ENCODE results near the gene NTRK2.

Gene NTRK2

DNA sequence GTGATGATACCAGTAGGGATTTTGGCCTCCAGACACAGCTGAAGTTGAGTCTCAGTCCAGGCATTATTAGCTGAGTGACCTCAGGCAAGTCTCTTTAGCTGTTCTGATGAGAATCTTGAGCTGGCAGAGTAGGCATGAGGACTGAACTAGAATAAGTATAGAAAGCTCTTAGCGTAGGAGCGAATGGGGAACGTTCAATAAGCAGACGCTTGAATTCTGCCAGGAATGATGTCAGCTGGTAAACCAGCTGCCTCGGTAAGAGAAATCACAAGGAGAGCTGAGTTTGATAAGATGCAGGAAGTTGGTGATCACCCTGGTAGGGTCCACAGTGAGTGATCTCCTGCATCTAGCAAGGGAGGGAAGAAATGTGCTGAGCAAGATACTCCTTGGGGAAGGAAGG, 280.4 kb downstream of the NTRK2 start:
- no peak for DNase-seq

DNA sequence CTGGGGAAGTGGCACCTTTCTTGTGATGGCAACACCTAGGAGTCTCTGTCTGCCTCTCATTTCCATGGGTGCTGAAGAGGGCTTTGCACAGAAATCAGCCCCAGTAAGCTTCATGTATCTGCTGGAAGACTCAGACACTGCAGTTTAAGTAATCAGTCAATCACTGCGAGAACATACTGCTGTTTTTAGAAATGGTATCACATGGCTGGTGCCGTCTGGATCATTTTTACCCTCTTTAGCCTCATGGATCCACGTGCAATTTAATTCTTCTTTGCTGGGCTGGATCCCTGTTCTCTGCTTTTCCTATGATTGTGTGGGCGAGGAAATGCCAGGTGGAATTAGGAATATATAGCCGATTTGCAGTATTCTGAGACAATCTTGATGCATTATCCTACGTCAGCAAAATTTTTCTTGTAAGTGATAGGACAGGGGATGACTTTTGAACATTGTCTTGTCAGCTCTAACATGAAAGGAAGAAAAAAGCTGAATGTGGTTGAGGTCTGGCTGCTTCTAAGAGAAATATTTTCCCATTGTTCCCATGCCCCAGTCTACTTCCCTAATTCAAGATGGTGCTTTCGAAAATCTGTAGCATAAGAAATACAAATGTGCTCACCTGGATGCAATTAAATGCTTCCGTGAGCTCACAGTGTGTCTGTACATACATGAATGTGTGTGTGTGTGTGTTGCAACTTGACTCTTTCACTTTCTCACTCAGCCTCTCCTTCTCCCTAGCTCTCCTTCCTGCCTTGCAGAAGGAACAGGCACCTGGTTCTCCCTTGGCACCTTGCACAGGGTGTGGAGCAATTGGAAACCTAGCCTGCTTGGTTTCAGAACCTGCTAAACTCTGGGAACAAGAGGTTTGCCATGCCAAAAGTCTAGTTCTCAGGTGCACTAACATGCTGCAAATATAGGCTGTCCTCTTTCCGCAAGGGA, 281.6 kb downstream of the NTRK2 start:
- DNase-seq = no peak

DNA sequence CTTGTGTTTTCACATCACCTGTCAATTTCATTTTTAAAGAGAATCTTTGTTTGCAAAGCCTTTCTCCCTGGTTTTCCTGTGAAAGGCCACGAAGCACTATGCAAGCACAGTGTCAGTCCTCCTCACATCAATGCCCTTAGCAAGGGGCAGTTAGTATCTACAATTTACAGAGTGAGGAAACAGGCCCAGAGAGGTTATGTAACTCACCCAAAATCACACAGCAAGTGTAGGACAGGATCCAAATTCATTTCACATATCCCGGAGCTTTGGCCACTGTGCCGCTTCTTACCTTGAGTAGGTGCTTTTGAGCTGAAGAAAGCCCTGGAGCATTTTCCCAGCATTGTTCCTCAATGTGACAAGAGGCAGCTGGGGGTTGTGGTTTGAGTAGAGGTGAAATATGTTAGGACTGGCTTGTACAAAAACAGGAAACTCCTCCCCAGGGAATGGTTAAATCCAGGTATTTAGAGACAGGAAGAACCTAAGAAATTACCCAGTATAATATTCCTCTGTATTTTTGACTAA, 283.8 kb downstream of the NTRK2 start:
- no peak for DNase-seq

DNA sequence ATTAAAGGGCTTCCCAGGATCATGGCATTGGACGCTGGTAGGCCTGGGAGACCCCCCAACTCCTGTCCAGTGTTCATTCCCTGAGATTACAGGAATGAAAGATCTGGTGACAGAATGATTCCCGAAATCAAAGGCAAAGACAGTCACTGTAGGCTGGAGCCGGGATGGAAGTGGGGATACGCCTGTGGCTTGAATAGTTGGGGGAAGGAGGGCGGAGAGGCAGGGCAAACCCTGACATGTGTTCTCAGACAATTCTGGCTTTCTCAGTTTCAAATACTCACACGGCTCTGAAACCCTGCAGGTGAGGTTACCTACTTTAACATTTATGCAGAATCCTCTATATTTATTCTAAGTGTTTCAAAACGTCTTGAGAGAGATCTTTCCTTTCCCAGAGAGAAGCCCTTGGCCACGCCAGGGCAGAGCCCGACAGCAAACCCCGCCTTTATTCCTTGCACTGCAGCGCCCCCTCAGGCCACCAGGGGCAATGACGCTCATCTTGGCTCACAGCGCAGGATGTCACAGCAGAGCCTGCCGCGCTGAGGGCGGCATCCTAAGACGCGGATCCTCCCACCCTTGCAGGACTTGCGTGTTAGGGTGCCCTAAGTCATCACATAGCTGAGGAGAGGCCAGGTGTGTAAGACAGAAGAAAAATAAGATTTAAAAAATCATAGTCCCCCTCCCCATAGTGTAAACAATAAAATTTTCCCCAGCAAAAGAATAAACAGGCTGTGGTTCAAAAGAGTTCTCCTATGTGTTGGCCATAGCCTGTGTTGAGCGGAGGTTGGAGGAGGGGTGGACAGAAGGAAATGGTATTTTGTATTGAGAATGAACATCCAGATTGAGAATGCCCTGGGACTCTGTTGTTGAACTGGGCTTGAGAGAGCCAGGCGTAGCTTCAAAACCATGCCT, 284.5 kb downstream of the NTRK2 start:
- DNase-seq = no peak

DNA sequence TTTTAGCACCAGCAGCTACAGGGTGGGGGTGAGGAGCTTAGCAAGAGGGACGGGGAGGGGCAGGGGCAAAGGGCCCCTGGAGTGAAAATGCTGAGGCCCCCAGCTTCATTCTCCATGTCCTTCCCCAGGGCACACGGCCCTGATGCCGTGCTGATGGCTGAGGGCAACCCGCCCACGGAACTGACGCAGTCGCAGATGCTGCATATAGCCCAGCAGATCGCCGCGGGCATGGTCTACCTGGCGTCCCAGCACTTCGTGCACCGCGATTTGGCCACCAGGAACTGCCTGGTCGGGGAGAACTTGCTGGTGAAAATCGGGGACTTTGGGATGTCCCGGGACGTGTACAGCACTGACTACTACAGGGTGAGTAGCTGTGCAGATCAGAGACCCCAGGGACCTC, 285.6 kb downstream of the NTRK2 start:
- no peak for DNase-seq

DNA sequence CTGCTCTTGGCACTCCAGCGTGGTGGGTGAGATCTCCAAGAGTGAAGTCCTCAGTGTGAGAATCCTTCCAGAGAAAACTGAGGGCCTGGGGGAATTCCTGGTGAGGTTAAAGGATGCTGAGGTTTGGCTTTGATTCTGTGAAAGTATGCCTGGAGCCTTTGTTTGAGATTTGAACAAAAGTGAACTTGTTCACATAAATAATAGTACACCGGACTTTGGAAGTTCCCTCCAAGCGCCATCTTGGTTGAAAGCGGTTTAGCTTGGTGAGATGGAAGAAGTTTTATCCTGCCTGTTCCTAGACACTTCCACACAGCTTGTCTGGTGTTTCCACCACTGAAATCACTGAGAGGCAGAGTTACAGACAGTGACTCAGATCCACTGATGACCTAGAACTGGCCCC, 286.4 kb downstream of the NTRK2 start:
- DNase-seq = no peak

DNA sequence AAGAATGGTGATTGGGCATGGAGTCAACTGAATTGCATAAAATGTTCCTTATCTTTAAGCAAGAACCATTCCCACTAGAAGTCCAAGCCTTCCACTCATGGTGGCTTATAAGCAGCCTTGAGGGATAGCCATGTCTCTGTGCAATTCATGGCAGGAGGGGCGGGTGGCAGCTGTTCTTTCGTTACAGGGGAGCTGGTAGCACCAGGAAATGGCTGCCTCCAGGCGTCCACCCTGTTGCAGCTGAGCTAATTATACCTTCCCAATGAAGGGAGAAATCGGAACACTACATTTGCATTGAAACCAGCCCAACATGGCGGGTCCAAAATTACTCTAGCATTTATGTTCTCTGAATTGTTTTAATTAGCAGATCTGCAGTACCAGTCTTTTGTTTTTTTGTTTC, 289.8 kb downstream of the NTRK2 start:
- DNase-seq = no peak

DNA sequence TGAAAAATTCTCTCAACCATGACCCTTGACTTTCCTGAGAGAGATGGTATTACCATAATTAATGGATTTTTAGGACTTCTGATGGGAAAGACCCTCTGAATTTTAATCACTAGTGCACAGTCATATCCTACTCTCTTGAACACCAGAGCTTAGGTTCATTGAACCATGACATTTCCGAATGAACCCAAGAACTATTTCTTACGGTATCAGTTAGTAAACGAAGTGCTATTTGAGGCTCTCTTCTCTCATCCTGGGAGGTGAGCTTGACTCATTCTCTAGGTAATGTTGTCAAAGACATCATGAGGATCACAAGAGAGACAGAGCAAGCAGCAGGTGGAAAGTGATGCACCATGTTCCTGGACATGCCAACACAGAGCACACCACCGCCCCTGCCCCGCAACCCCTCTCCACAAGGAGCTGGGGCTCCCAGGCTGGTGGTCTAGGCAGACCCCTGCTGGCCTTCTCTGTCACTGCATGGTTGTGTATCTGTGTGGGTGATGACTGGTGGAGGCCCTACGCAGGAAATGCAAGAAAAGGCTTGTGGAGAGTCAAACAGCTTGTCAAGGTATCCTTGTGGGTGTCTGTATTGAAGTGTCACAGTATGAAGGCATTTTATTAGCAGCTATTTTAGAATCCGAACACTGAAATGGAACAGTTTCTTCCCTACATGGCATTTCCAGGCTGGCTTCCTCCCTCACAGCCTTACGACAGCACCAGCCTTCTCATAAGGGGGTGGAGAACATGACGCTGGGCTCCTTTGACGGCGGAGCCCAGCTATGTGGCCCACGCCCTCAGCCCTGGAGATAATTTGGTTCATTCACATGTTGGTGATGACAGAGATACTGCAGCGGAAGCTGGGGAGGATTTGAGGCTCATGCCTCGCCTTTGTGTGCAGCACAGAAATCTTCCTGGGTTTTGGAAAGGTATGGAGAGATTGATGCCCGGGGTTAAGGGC, 297.6 kb downstream of the NTRK2 start:
- no peak for DNase-seq

DNA sequence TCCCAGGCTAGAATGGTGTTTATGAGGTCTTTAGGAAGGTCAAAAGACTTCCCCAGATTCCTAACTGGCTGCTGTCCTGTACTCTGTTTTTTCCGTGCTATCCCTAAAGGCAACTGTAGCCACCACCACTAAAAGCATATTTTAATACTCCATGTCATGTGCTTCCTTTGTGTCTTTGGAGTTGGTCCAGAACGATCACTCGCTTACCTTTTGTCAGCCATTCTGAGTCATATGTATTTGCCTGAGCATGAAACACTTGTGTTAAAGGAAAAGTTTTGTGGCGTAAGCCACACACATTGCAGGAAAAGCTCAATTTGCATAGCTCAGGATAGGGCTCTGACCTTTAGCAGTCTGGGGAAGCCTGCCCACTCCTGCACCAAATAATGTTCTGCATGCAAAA, 299.6 kb downstream of the NTRK2 start:
- DNase-seq = no peak

DNA sequence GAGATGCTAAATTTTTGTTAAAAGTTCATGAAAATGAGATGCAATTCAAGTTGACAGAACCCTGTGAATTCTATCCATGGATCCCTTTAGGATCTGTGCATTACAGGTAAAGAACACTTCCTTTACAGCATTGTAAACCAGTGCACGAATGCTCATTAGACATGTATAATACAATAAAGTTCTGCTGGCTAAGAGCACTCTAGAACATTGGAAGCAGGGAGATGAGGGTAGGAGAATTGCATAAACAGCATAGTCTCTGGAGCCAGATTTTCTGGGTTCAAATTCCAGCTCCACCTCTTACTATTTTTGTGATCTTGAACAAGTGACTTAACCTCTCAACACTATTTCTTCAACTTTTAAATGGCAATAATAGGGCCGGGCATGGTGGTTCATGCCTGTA, 300.2 kb downstream of the NTRK2 start:
- no peak for DNase-seq

DNA sequence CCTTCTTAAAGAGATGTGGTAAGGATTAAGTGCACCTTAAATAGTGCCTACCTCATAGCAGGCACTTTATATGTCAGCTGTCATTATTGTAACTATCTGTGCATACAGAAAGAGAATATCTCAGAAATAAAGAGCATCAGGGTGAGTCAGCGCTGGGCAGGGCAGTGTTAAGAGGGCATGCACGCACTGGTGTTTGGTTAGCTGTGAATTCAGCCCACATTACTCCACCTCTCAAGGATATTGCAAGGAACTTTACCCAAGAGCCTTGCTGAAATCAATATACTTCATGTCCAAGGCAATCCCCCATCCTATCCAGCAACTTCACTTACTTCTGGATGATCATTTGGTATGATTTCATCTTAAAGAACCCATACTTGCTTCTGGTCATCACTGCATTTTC, 300.9 kb downstream of the NTRK2 start:
- DNase-seq = no peak

DNA sequence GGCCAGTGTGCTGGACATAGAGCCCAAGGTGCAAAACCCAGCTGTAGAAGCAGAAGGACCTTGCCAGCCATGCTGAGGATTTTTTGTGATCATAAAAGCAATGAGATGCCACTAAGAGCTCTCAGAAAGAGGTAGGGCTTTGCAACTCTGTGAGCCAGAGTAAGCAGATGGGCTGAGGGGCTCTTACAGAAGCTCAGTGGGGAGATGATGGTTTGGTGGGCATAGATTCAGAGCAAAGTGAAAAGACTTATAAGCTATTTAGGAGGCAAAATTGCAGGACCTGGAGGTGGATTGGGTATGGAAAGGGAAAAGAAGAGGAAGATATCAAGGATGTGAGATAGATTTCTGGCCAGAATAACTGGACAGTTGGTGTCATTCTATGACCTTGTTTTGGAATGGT, 302.0 kb downstream of the NTRK2 start:
- no peak for DNase-seq

DNA sequence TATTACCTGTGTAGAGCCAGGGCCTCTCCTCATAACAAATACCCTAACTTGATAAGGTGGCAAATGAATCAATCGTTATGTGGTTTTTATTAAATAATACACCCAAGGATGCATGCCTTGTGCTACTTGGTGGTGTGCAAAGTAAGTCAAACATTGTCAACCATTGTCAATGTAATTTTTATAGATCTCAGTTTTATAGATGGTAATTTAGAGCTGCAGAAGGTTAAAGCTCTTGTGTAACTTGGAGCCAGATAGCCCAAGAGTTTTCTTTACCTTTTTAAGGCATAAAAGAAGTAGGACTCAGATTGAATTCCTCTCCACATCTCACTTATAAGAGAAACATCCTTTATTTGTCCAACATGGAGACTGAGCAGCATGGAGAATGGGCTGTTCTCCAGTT, 304.7 kb downstream of the NTRK2 start:
- no peak for DNase-seq

DNA sequence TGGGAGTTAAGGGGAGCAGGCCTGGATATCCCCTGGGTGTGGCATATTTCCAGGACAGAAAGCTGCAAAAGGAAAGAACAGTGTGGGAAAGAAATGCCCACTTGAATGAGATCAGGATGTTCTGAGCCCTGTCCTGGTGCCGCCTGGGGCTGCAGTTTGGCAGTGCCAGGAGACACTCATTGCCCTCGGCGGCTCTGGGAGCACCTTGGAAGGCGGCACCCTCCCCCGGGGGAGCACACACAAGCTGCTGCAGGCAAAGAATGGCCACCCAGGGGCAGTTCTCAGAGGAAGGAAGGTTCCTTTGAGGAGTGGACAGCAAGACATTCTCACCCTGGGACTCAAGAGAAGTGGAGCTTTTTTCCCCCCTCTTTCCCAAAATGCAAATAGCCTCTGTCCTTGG, 305.3 kb downstream of the NTRK2 start:
- DNase-seq = no peak

DNA sequence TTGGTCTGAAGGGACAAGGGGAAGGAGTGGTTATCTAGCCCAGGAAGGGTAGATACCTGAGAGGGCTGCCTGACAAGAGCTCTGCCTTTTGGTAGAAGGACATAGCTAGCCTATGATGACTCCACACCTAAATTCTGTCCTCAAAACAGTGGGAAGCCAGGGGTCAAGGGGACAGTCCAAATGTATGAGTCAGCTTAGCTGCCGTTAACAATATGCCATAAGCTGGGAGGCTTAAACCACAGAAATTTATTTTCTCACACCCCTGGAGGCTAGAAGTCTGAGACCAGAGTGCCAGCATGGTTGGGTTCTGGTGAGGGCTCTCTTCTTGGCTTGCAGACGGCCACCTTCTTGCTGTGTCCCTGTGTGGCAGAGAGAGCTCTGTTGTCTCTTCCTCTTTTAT, 306.4 kb downstream of the NTRK2 start:
- DNase-seq = no peak

DNA sequence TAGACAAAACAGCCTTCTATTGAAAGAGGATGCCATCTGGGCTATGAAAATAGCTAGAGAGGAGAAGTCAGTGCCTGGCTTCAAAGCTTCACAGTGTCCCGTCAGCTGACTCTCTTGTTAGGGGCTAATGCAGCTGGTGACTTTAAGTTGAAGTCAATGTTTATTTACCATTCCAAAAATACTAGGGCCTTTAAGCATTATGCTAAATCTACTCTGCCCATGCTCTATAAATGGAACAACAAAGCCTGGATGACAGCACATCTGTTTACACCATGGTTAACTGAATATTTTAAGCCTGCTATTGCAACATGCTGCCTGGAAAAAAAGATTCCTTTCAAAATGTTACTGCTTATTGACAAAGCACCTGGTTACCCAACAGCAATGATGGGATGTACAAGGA, 309.1 kb downstream of the NTRK2 start:
- no peak for DNase-seq

DNA sequence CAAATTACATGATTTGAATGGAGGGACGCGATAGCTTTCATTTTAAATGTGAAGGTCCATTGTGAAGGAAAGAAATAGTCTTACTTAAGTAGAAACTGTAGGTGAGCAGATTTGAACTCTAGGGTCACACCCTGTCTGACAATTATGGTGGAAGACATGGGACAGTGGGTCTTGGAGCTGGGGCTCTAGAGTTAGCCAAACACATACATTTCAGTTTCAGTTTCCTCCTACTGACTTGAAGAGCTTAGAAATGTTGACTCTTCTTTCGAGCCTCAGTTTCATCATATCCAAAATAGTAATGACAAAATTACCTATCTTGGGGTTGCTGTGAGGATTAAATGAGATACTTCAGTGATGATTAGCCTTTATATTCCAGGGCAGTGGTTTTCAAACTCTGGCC, 314.2 kb downstream of the NTRK2 start:
- no peak for DNase-seq

DNA sequence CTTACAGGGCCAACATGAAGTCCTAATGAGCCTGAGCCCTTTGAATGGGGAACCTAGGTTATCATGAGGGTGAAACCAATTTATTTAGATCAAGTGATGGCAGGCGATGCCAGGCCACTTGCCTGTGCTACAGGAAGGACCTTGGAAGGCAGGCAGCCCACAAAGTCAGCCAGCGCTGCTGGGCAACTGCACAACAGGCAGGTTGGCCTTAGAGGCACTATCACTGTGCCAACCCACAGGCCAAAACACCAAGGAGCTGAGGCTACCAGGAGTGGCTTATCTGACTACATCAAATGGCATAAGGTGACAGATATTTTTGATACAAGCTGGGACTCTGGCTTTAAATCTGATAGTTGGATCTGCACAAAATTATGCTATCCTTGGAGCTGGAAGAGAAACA, 319.1 kb downstream of the NTRK2 start:
- no peak for DNase-seq

DNA sequence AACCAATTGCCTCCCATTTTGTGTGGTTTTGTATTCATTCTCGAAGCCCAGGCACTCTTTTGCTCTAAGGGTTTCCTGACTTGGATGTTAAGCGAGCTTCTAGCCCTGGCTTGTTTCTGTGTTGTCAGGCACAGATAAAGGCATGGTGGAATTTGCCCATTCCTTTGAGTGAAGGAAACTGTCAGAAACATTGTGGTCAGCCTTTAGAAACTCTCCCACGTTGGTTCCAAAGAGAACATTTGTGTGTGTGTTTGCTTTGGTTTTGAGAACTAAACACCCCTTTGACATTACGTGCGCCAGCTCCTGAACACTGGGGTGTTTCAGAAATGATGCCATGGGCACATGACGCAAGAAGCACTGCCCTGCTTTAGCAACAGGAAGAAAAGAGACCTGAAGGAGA, 320.9 kb downstream of the NTRK2 start:
- DNase-seq = no peak

DNA sequence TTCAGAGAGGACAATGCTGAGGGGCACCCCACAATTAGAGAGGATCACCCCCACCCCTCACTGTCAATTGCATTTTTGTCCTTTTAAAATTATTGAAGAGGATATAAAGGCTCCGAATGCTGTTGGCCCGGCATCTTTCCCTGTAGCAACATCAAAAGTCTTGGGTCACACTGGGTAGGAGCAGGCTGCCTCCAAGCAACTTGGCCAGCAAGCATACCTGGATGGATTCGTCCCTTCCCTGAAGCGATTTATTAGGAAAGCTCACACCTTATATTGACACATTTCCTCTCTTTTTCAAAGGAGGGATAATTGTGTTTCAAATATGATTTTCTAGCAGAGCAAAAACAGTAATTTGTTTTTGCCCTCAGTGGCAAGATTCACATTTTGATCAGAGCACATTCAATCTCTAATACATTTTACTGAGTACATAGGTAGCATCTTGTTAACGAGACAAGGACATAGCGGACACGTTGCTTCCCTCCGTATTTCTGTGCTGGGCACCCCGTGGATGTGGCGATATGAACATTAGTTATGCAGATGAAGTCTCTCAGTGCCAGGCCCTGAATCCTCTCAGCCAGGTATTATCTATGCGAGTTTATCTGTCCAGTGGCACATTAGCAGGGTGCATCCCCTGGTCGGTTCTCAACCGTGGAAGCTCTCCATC, 321.5 kb downstream of the NTRK2 start:
- DNase-seq = no peak

DNA sequence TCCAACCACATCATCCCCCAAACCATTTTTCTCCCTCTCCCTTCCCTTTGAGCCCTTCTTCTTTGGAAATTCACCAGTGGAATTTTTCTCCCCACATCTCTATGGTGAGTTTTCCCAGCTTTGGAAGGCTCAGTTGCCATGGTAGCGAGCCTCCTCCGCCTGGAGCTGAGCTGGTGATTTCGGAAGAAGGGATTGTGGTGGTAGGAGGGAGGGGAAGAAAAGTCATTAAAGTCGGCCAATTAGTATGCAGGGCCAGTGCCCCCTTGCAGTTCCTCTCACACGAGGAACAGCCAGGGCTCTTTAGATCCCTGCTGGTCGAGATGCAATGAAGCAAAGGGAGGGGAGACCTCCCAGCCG, 322.0 kb downstream of the NTRK2 start:
- DNase-seq = no peak

DNA sequence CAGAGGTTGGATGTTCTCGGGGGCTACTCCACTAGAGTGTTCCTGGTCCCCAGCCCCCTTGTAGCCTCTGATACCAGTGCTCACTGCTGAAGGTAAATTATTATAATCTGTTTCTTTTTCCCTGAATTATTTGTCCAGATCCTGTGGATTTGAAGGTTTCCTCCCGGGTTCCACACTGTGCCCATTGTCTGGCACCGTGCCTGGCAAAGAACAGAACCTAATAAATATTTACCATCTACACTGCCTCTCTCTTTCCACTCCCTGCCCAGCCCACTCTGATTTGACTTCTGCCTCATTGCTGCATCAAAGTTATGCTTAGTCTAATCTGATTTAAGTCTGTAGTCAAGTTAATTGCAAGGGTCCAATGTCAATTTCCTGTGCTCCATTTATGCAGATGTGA, 322.9 kb downstream of the NTRK2 start:
- no peak for DNase-seq
